ENCODE results near the gene SMYD1.
"Not testable (repeated sequence)": the region's sequence is repeated elsewhere in the genome, so short reads cannot be mapped to it uniquely, and the experiment has no call there.

Gene SMYD1

GRCh38 chr2:88067598-88067997 lies at the start of gene SMYD1:
TSS of gene SMYD1 (plus strand) at chr2:88067825. CDS start at chr2:88067865, 40 bp downstream.
- DNase-seq = no peak

GRCh38 chr2:88018077-88018805 lies 49.4 kb upstream of the SMYD1 start:
- not testable (repeated sequence) for DNase-seq

GRCh38 chr2:88018909-88019308 lies 48.7 kb upstream of the SMYD1 start:
- no peak for DNase-seq

GRCh38 chr2:88019985-88020384 lies 47.6 kb upstream of the SMYD1 start:
- no peak for DNase-seq

GRCh38 chr2:88022669-88022921 lies 45.0 kb upstream of the SMYD1 start:
- no peak for DNase-seq

- DNase-seq = no peak
These were observed 43.1 kb upstream of the SMYD1 start for GRCh38 chr2:88024509-88024908.

- DNase-seq = no peak
These were observed 39.8 kb upstream of the SMYD1 start for GRCh38 chr2:88027697-88028389.

GRCh38 chr2:88028931-88029330 lies 38.7 kb upstream of the SMYD1 start:
- no peak for DNase-seq

- DNase-seq = no peak
These were observed 35.4 kb upstream of the SMYD1 start for GRCh38 chr2:88032070-88032702.

- DNase-seq = no peak
These were observed 31.4 kb upstream of the SMYD1 start for GRCh38 chr2:88036182-88036581.

- no peak for DNase-seq
These were observed 31.0 kb upstream of the SMYD1 start for GRCh38 chr2:88036606-88037005.

- no peak for DNase-seq
These were observed 29.1 kb upstream of the SMYD1 start for GRCh38 chr2:88038263-88039105.

GRCh38 chr2:88042476-88042875 lies 25.1 kb upstream of the SMYD1 start:
- no peak for DNase-seq

GRCh38 chr2:88045561-88045960 lies 22.1 kb upstream of the SMYD1 start:
- not testable (repeated sequence) for DNase-seq

GRCh38 chr2:88048541-88048940 lies 19.1 kb upstream of the SMYD1 start:
- DNase-seq = no peak

- DNase-seq = no peak
These were observed 18.0 kb upstream of the SMYD1 start for GRCh38 chr2:88049622-88050021.

GRCh38 chr2:88051792-88052191 lies 15.8 kb upstream of the SMYD1 start:
- no peak for DNase-seq

GRCh38 chr2:88053296-88053695 lies 14.3 kb upstream of the SMYD1 start:
- no peak for DNase-seq

GRCh38 chr2:88053934-88054781 lies 13.5 kb upstream of the SMYD1 start:
- no peak for DNase-seq

- DNase-seq = no peak
These were observed 12.7 kb upstream of the SMYD1 start for GRCh38 chr2:88054782-88055370.

GRCh38 chr2:88055371-88056128 lies 12.1 kb upstream of the SMYD1 start, which contains the start of gene KRCC1:
TSS of gene KRCC1 (minus strand) at chr2:88055783. CDS start at chr2:88028563, 27,220 bp downstream.
- peak; percentile 92 for DNase-seq

Measured in stimulated activated CD8-positive, alpha-beta memory T cell treated with anti-CD3 and anti-CD28 coated beads, Interleukin-4, amount 100 ng/mL, for 48 hours (primary cell).